ENCODE results near the gene AQR.
"Not testable (repeated sequence)": the region's sequence is repeated elsewhere in the genome, so short reads cannot be mapped to it uniquely, and the experiment has no call there.

DNA sequence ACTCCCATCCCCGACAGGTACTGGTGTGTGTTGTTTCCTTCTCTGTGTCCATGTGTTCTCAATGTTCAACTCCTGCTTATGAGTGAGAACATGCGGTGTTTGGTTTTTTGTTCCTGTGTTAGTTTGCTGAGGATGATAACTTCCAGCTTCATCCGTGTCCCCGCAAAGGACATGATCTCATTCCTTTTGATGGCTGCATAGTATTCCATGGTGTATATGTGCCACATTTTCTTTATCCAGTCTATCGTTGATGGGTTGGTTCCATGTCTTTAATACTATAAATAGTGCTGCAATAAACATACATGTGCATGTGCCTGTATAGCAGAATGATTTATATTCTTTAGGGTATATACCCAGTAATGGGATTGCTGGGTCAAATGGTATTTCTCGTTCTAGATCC lies 41.2 kb downstream of the AQR start:
- not testable (repeated sequence) for TF ChIP-seq HDGF (IDR thresholded peaks at IDR 0.05; ENCODE audit: borderline replicate concordance); SP1 (IDR thresholded peaks at IDR 0.05); ARNT (IDR thresholded peaks at IDR 0.05); LEF1 (IDR thresholded peaks at IDR 0.05; ENCODE audit: borderline replicate concordance); PKNOX1 (IDR thresholded peaks at IDR 0.05); ELF4 (IDR thresholded peaks at IDR 0.05); SUZ12 (IDR thresholded peaks at IDR 0.05); BHLHE40 (IDR thresholded peaks at IDR 0.05; ENCODE audit: borderline replicate concordance); TARDBP (IDR thresholded peaks at IDR 0.05); FOXM1 (IDR thresholded peaks at IDR 0.05; ENCODE audit: borderline replicate concordance); L3MBTL2 (conservative IDR thresholded peaks at IDR 0.05)
